HUDEP-2 (cell line): ENCODE data around the gene PAWR.

Experiments
- DNase-seq, 76 experiments: peaks; one replicate each; lab custom pipeline; 2025; ENCODE audit not compliant: unreplicated experiment in 76 of 76; lab: John Stamatoyannopoulos, UW

Gene PAWR, protein sequence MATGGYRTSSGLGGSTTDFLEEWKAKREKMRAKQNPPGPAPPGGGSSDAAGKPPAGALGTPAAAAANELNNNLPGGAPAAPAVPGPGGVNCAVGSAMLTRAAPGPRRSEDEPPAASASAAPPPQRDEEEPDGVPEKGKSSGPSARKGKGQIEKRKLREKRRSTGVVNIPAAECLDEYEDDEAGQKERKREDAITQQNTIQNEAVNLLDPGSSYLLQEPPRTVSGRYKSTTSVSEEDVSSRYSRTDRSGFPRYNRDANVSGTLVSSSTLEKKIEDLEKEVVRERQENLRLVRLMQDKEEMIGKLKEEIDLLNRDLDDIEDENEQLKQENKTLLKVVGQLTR

DNA sequence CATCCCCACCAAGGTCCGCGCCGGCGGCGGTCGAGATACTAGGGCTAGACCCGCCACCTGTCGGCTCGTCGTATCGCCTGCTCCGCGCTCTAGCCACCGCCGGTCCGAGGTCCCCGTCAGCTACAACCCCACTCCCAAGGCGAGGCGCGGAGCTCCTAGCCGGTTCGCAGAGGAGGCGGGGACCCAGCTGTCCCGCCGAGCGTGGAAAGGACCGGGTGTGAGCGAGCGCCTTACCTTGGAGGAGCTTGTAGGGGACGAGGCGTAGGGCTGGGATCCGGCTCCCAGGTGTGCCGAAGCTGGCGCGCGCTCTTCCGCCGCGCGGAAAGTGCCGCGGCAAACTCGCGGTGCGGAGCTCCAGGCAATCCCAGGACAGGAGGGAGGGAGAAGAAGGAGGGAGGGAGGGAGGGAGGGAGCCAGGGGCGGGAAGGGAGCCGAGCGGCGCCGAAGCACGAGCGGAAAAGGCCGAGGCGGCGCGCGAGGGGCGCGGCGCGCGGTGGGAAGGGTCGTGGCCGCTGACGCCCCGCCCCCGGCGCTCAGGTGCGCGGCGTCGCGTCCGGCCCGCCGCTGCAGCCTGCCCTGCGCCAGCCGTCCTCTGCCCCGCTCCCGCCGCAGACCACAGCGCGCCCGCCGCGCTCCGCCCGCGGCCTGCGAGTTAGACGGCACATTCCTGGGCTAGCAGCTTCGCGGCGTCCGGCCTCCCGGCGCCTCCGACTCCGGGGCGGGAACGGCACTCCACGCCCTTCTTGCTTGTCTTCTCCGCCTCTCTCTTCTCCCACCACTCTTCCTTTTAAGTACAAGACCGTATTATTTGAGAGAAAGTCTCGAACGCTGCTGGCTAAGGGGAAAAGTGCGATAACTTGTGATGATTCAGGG lies at the start of gene PAWR:
Gene PAWR, minus strand, starts transcription at position 327 of the 873 bp plus-strand sequence. CDS start 720 bp downstream, outside the sequence.
- peak in 1 of 76 experiments; percentile 8 for DNase-seq

DNA sequence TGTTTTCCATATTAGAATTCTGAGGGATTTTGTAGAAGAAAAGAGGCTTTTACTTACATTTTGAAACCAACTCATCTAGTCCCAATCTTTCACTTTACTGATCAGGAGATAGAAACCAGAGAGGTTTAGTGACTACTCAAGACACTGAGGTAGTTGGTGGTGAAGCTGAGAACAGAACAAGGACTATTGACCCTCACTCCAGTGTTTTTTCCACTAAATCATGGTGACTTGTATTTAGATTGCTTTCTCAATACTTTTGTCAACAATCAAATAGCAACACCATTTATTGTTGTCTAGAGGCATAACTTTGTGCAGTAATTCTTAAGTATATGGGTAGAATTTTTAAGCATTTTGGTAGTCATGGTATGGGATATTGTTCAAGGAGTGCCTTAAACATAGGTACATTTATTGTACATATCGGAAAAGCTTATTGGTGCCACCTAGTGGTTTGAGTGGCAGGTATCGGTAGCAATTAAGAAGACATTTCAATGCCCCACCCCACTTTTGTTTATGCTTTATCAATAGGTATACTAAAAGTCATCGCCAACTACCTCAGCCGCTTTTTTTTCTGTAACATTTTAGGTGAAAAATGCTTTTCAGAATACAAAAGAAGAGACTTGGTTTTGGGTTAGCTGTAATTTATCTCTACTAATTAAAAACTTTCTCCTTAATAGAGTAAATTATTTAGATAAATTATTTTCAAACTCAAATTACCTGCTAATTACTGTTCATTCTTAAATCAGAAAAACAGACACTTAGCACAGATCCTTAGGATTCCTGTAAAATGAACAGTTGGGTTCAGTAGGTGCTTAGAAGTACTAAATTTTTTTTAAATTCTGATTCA lies 47.3 kb upstream of the PAWR start:
- DNase-seq, result peak in 29 of 76 experiments; percentile 1 to 45 (median 15)

DNA sequence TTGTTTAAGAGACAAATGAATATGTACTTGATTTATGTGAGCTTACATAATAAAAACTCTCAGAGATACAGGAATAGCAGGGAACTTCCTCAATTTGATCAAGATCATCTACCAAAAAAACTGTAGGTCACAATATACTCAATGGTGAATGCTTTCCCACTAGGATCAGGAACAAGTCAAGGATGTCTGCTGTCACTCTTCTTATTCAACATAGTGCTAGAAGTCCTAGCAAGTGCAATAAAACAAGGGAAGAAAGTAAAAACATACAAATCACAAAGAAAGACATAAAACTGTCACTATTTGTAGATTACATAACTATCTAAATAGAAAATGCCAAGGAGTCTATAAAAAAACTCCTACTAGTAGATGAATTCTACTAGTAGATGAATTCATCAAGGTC lies 41.9 kb upstream of the PAWR start:
- no peak for DNase-seq

DNA sequence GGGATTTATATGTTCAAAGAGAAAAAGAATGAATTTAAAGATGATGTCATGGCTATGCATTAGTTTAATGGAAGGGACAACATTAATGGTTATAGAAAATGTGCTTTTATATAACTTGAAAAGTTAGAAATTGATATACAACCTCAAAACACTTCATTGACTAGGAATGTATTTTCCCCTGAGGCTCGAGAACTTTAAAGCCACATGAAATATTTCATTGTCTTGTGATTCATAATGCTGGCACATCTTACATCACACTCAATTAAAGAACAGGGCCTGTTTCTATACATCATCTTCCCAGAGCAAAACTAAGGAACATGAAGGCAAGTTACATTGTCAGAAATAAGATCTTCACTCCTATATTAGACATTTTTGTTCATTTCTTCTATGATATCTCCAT lies 35.2 kb upstream of the PAWR start:
- no peak for DNase-seq

DNA sequence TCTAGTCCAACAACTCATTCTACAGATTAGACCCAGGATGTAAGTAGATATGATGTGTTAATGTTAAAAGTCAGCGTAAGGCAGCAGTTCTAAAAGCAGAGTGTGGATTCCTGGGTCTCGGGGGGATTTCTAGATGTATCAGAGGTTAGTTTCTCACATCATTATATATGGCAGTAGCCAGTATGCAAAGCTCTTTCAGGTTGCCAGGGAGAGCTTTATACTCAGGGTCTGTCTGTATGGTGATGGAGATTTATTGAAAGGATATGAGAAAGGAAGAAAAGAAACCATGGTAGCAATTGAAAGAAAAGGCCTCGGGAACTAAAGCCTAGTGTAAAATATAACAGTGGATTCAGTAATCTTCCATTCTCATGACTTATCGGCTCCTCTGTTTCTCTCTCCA lies 26.2 kb upstream of the PAWR start:
- no peak for DNase-seq

DNA sequence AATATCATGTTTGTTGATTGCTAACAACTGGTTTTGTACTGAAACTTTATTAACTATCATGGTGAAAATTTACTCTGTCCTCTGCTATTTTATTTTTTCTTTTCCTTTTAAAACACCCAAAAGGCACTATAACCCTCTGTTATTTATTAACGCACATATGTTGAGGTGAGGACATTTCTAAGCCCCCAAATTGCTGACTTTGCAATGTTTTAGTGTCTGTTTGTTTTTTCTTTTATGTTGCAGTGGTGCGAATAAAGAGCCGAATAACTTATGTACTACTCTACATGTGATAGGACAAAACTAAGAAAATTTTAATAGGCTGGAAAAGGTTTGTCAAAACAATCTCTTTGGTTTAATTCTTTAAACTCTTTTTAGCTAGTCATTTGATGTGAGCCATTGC lies 24.5 kb upstream of the PAWR start:
- no peak for DNase-seq

DNA sequence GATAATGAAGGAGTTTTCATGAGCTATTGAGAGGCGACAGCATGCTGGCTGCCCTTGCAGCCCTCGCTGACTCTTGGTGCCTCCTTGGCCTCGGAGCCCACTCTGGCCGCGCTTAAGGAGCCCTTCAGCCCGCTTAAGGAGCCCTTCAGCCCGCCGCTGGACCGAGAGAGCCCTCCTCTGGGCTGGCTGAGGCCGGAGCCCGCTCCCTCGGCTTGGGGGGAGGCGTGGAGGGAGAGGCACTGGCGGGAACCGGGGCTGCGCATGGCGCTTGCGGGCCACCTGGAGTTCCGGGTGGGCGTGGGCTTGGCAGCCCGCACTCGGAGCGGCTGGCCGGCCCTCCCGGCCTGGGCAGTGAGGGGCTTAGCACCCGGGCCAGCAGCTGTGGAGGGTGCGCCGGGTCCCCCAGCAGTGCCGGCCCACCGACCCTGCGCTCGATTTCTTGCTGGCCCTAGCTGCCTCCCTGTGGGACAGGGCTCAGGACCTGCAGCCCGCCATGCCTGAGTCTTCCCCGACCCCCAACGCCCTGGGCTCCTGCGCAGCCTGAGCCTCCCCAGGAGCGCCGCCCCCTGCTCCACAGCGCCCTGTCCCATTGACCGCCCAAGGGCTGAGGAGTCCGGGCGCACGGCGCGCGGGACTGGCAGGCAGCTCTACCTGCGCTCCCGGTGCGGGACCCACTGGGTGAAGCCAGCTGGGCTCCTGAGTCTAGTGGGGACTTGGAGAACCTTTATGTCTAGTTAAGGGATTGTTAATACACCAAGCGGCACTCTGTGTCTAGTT lies 20.1 kb upstream of the PAWR start:
- no peak for DNase-seq

DNA sequence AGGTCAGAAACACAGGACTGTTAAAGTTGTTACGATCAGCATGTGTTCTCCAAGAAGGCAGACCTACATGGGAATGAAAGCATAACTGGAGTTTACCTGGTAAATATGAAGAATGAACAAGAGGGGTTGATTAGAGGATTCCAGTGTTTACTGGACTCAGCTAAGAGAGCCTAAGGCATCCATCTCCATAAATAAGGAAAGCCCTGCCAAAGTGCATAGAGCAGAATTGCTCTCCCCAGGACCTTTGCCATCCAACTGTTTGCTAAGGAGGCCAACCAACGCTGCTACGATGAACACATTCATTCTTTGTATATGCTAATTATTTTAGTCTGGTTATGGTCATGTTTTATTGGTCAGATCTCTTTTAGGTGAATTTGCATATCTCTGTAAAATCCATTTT lies 17.1 kb upstream of the PAWR start:
- no peak for DNase-seq

DNA sequence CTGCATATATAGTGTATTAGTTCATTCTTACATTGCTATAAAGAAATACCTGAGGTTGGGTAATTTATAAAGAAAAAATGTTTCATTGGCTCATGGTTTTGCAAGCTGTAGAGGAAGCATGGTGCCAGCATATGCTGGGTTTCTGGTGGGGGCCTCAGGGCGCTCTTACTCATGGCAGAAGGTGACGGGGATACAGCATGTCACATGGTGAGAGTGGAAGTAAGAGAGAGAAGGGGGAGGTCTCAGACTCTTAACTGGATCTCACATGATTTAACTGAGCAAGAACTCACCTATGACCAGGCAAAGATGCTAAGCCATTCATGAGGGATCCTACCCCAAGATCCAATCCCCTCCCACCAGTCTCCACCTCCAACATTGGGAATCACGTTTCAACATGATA lies 15.9 kb upstream of the PAWR start:
- DNase-seq, result no peak

DNA sequence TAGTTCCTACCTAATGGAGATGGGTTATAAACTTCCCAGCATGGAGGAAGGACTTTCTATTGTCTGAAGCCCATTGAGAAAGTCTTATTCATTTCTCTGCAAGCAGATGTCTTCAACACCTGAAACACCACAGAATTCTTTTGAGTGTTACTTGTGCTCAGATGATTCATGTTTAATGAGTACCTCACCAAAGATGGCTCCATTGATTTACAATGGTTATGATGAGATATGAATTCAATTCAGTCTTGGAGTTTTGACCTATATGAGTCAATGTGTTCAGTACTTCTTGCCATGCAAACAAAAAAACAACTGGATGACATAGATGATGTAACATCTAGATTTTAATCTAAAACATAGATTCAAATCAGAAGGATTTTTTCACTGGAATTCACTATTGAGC lies 15.4 kb upstream of the PAWR start:
- no peak for DNase-seq

DNA sequence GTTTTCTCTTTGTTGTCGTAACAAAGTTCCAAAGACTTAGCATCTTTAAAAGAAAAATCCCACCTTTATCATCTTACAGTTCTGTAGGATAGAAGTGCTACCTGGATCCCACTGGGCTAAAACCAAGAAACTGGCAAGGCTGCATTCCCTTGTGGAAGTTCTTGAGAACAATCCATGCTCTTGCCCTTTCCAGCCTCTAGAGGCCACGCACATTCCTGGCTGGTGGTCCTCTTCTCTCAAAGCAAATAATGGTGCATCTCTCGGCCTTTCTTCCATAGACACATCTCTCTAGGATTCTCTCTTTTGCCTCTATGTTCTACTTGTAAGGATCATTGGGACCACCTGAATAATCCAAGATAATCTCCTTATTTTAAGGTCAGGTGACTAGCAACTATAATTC lies 8.2 kb upstream of the PAWR start:
- no peak for DNase-seq

DNA sequence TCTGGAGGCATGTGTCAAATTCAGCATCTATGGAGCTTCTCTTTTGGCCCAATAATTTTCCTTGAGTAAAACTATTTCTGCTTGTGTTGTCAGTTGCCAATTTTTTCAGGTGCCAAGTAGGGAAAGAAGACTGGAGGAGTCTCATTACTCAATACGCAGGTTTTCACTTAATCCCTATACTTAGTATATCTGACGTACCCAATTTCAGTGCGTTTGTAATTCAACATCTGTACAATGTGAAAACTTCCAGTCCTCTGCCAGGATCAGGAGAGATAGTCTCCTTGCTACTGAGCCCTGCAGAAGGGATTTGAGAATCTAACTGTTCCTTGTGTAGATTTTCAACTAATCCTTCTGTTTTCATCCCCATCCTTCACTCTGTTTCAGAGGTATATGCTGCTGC lies 5.7 kb upstream of the PAWR start:
- DNase-seq, result no peak

DNA sequence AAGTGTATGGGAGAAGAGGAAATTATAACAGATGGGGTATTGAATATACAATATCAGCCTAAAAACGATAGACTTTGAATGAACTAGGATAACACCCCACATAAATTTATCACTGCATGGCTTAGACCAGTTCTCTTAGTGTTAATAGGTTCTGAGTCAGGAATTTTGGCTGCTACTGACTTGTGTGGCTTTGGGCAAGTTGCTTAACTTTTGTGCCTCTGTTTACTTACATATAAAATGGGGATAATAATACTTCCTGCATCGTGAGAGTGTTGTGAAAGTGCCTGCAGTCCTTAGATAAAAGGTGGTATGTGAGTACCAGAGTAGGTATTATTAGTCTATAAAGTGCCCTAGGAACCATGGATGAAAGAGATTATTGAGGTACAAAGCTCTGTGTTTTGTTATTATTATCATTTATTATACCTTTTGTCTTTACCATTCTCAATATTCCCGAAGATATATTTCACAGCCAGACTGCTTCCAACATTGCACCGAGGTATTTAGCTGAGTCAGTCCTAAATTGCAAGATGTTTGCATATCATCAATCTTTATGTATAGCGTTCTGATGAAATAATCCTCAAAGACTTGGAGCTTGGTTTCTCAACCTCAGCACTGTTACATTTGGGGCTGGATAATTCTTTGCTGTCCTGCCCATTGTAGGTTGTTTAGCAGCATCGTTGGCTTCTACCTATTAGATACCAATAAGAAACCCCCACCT lies 2.3 kb upstream of the PAWR start:
- no peak for DNase-seq

DNA sequence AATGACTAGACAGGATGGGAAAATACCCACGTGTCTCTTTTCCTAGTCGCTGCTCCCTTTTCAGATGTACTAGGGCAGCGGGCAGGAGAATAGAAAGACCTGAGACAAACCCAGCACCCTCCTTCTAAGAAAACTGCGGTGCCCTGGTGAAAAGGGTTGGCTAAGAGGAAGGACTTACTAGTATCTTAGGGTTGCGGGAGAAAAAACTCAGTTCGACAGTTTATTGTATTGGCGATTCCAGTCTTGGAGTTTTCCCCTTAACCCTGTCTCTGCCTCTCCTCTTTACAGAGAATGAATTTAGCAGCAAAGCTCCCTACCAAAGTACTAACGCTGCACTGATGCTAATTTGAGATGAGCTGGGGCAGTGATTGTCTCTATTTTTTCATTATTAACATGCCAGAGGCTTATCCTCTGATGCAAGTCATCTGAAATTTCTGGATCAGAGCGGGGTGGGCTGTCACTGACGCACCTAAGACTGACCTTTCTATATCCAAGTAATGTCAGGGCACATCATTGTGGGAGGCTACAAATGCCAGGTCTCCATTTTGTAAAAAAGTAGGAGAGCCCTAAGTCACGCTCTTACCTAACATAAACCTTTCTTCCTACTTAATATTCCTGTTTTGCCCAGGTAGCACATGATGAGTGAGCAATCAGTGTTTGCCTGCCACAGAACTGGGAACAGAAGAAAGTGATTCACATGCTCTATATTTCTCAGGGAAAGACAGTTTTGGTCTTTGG lies 916 bp upstream of the PAWR start:
- DNase-seq, result no peak

DNA sequence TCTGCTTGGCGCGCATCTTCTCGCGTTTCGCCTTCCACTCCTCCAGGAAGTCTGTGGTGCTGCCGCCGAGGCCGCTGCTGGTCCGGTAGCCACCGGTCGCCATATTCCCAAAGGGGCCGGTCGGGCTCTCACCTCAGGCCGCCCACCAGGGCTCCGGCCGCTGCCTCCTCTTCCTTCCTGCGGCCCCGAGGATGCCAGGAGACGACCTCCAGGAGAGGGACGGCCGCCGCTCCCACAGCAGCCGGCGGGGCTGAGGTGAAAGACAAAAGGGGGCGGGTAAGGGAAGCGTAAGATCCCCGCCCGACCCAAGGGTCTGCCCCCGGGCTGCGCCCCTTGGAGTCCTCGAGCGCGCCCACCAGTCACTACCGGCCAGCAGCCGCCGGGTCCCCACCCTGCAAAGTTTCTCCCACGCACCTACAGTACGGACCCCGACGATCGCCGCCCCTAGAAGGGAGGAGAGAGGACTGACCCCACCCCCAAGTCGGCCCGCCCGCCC lies 574 bp downstream of the PAWR start:
- DNase-seq, result no peak

DNA sequence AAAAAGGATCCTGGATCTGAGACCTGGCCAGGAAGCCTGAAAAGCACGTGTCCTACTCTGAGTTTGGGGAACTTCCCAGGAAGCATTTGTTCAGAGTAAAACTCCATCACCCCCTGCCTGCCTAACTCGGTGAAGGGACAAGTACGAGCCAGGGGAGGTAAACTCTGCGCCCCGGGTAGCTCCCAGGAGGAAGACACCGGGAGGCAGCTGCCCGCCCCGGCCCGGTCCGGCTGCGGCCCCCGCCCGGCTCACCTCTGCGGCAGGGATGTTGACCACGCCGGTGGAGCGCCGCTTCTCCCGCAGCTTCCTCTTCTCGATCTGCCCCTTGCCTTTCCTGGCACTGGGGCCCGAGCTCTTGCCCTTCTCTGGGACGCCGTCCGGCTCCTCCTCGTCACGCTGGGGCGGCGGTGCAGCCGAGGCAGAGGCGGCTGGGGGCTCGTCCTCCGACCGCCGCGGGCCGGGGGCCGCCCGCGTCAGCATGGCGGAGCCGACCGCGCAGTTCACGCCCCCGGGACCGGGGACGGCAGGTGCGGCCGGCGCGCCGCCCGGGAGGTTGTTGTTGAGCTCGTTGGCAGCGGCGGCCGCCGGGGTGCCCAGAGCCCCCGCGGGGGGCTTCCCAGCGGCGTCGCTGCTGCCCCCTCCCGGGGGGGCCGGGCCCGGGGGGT lies 1.2 kb downstream of the PAWR start:
- no peak for DNase-seq

DNA sequence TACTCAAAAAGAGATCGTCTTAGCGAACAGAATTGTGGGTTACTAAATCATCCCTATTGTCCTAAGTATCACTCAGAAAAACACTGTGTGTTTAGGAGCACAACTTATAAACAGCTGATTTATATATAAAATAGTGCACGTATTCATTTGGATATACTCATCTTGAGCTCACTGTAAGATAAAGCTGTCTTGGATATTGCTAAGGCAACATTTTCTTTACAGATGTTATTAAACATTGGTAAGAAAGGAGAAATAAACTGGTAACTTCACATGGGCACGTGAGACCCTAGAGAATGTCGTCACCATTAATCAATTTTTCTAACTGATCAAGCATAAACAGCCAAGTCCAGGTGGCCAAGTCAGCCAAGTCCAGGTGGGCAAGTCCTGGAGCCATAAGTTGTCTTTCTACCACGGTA lies 1.7 kb downstream of the PAWR start:
- DNase-seq, result no peak

DNA sequence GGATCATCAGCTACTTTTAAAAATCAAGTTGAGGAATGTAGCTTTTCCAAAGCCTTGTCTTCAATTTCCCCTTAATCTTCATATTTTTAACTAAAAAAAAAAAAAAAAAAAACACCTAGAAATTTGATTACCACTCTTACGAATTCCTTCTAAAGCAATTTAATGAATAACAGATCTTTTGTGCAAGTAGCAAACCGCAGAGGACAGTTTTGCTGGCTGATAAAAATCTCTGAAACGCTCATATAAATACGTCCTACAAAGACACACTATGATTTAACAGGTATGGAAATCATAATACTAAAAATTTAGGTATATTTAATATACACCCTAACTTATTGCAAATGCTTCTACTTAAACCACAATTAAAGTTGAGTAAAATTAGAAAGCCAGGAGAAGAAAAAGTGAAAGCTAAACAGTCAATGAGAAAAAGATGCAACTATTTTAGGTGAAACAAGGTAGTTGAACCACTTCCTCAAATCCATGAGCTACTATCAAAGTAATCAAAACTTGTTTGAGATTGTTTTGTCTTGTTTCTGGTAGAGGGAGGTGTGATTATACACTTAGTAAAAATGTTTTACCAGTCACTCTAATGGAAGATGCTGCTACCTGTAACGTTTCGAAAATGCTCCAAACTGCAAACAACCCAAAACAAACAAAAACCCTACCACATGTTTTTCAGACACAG lies 2.2 kb downstream of the PAWR start:
- no peak for DNase-seq
